ENCODE measurements around the gene SFRP5.

DNA sequence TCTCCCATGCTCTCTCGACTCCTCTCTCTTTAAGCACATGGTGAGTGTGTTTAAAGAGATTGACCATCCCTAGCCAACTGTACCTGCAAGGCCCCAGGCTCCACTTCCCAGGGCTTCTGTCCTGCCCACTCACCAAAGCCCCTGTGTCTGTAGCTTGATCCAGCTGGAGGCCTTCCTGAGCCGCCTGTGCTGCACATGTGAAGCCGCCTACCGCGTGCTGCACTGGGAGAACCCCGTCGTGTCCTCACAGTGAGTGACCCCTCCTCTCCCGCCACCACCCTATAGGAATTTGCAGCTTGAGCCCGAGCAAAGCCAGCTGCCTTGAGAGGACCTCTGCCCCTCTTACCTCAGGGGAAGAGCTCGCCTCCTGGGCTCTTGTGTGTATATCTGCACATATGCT is 23.7 kb downstream of the SFRP5 start:
- no peak for TF ChIP-seq SP1 (CRISPR knock-in tag; conservative IDR thresholded peaks at IDR 0.05)
- TF ChIP-seq, protein P1, sequence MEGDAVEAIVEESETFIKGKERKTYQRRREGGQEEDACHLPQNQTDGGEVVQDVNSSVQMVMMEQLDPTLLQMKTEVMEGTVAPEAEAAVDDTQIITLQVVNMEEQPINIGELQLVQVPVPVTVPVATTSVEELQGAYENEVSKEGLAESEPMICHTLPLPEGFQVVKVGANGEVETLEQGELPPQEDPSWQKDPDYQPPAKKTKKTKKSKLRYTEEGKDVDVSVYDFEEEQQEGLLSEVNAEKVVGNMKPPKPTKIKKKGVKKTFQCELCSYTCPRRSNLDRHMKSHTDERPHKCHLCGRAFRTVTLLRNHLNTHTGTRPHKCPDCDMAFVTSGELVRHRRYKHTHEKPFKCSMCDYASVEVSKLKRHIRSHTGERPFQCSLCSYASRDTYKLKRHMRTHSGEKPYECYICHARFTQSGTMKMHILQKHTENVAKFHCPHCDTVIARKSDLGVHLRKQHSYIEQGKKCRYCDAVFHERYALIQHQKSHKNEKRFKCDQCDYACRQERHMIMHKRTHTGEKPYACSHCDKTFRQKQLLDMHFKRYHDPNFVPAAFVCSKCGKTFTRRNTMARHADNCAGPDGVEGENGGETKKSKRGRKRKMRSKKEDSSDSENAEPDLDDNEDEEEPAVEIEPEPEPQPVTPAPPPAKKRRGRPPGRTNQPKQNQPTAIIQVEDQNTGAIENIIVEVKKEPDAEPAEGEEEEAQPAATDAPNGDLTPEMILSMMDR (IDR thresholded peaks at IDR 0.05) = no peak
- TF ChIP-seq PRRX2 (CRISPR knock-in tag; IDR thresholded peaks at IDR 0.05) = no peak
